ENCODE results near the gene EBF4. TPM values are rescaled to one million over a fixed set of nuclear protein-coding genes. Genes with fewer than 3 reads are reported as not detected.

Gene EBF4
- total RNA-seq, 1 experiment from 2014 or later: 2.7 TPM

DNA sequence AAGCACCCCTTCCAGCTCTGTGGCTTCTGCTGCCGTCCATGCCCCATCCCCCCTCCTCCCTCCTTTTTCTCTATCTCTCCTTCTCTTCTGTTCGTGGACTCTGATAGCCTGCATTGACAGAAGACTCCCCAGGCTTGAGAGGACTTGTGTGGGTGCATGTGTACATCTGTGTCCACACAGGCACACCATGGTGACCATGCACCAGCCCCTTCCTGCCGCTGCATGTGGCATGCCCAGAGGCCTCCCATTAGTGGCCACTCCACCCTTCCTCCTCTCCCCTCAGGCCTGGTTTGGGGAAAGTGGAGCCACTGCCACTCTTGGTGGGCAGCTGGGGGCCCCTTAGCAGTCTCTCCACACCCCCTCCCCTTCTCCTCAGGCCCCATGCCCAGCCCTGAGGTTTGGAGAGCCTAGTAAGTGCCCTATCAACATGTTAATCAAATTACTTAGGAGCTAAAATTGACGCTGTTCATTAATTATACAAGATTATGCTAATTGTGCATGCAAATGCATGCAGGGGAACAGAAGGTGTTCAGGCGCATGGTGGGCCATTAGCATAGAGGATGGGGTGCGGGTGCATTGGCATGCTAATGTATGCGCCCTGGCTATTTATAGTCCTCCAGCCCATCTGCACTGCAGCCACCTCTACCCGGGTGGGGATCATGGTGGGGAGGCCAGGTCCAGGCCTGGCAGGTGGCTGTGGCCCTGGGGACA is 45.9 kb downstream of the EBF4 start (continued):
- TF ChIP-seq PRRX2 (CRISPR knock-in tag; IDR thresholded peaks at IDR 0.05) (no peak), FOXP1 (CRISPR knock-in tag; IDR thresholded peaks at IDR 0.05; ENCODE audit: borderline replicate concordance) (no peak), NFATC4 (CRISPR knock-in tag; IDR thresholded peaks at IDR 0.05) (no peak)

DNA sequence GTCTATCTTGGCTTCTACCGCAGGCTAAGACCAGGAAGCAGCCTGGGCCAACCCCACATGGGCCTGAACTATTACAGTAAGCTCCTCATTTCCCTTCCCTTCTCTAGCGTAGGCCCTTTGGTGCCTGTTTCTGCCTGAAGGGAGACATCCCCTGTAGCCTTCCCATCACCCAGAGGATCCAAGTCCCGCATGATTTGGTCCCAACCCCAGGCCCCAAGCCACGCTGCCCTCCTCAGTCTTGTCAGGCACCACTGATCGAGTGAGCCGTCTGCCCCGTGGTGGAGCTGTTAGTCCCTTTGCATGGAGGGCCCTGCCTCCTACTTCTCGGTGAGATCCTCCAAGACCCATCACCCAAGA is 46.4 kb downstream of the EBF4 start:
- Mint-ChIP-seq H3K36me3 (no peaks in the 10 kb centered on the region), H3K27ac (no peak overlapping the region; the same call in 1 of the 2 replicates), H3K4me1 (peaks cover 20% of the 10 kb centered on the region), H3K9me3 (peaks cover 14% of the 10 kb centered on the region), H3K27me3 (ENCODE audit: low read depth) (peaks cover 48% of the 10 kb centered on the region), H3K4me3 (no peak overlapping the region)
- ATAC-seq (no peak), DNase-seq (ENCODE audit: low spot score) (no peak)
- ChIA-PET CTCF (interaction anchor here (0.8 to 1.9 kb wide), 4 partner anchors 10 to 68 kb away, joined by 4 to 12 read pairs (median 5); no protein-coding TSS in a partner anchor), POLR2A (interaction anchor here (0.6 kb wide), 1 partner anchor 37 kb away, joined by 3 read pairs; no protein-coding TSS in a partner anchor)
- TF ChIP-seq ATF1 (CRISPR knock-in tag; IDR thresholded peaks at IDR 0.05): no peak
- TF ChIP-seq GTF2I (CRISPR knock-in tag; conservative IDR thresholded peaks at IDR 0.05): no peak
- TF ChIP-seq ZNF219 (CRISPR knock-in tag; IDR thresholded peaks at IDR 0.05; ENCODE audit: borderline replicate concordance): no peak
- TF ChIP-seq KAT7 (CRISPR knock-in tag; IDR thresholded peaks at IDR 0.05; ENCODE audit: borderline replicate concordance): no peak
- TF ChIP-seq, protein P1, sequence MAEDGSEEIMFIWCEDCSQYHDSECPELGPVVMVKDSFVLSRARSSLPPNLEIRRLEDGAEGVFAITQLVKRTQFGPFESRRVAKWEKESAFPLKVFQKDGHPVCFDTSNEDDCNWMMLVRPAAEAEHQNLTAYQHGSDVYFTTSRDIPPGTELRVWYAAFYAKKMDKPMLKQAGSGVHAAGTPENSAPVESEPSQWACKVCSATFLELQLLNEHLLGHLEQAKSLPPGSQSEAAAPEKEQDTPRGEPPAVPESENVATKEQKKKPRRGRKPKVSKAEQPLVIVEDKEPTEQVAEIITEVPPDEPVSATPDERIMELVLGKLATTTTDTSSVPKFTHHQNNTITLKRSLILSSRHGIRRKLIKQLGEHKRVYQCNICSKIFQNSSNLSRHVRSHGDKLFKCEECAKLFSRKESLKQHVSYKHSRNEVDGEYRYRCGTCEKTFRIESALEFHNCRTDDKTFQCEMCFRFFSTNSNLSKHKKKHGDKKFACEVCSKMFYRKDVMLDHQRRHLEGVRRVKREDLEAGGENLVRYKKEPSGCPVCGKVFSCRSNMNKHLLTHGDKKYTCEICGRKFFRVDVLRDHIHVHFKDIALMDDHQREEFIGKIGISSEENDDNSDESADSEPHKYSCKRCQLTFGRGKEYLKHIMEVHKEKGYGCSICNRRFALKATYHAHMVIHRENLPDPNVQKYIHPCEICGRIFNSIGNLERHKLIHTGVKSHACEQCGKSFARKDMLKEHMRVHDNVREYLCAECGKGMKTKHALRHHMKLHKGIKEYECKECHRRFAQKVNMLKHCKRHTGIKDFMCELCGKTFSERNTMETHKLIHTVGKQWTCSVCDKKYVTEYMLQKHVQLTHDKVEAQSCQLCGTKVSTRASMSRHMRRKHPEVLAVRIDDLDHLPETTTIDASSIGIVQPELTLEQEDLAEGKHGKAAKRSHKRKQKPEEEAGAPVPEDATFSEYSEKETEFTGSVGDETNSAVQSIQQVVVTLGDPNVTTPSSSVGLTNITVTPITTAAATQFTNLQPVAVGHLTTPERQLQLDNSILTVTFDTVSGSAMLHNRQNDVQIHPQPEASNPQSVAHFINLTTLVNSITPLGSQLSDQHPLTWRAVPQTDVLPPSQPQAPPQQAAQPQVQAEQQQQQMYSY (CRISPR knock-in tag; IDR thresholded peaks at IDR 0.05): no peak
- no peak for TF ChIP-seq ZNF396 (CRISPR knock-in tag; IDR thresholded peaks at IDR 0.05; ENCODE audit: borderline replicate concordance)
- TF ChIP-seq, protein P2, sequence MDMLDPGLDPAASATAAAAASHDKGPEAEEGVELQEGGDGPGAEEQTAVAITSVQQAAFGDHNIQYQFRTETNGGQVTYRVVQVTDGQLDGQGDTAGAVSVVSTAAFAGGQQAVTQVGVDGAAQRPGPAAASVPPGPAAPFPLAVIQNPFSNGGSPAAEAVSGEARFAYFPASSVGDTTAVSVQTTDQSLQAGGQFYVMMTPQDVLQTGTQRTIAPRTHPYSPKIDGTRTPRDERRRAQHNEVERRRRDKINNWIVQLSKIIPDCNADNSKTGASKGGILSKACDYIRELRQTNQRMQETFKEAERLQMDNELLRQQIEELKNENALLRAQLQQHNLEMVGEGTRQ (CRISPR knock-in tag; IDR thresholded peaks at IDR 0.05): no peak
- no peak for TF ChIP-seq ZNF423 (CRISPR knock-in tag; IDR thresholded peaks at IDR 0.05)
- TF ChIP-seq, protein P3, sequence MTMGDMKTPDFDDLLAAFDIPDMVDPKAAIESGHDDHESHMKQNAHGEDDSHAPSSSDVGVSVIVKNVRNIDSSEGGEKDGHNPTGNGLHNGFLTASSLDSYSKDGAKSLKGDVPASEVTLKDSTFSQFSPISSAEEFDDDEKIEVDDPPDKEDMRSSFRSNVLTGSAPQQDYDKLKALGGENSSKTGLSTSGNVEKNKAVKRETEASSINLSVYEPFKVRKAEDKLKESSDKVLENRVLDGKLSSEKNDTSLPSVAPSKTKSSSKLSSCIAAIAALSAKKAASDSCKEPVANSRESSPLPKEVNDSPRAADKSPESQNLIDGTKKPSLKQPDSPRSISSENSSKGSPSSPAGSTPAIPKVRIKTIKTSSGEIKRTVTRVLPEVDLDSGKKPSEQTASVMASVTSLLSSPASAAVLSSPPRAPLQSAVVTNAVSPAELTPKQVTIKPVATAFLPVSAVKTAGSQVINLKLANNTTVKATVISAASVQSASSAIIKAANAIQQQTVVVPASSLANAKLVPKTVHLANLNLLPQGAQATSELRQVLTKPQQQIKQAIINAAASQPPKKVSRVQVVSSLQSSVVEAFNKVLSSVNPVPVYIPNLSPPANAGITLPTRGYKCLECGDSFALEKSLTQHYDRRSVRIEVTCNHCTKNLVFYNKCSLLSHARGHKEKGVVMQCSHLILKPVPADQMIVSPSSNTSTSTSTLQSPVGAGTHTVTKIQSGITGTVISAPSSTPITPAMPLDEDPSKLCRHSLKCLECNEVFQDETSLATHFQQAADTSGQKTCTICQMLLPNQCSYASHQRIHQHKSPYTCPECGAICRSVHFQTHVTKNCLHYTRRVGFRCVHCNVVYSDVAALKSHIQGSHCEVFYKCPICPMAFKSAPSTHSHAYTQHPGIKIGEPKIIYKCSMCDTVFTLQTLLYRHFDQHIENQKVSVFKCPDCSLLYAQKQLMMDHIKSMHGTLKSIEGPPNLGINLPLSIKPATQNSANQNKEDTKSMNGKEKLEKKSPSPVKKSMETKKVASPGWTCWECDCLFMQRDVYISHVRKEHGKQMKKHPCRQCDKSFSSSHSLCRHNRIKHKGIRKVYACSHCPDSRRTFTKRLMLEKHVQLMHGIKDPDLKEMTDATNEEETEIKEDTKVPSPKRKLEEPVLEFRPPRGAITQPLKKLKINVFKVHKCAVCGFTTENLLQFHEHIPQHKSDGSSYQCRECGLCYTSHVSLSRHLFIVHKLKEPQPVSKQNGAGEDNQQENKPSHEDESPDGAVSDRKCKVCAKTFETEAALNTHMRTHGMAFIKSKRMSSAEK (CRISPR knock-in tag; IDR thresholded peaks at IDR 0.05; ENCODE audit: borderline replicate concordance): no peak
- no peak for TF ChIP-seq ETV6 (CRISPR knock-in tag; IDR thresholded peaks at IDR 0.05)
- TF ChIP-seq, protein P4, sequence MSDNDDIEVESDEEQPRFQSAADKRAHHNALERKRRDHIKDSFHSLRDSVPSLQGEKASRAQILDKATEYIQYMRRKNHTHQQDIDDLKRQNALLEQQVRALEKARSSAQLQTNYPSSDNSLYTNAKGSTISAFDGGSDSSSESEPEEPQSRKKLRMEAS (CRISPR knock-in tag; IDR thresholded peaks at IDR 0.05): no peak
- TF ChIP-seq OVOL2 (CRISPR knock-in tag; IDR thresholded peaks at IDR 0.05; ENCODE audit: borderline replicate concordance): no peak
- no peak for TF ChIP-seq CREM (CRISPR knock-in tag; IDR thresholded peaks at IDR 0.05)
